ENCODE data around the gene RBFA. TPM values are rescaled to one million over a fixed set of nuclear protein-coding genes. Genes with fewer than 3 reads are reported as not detected.

RBFA gene
- total and polyA plus RNA-seq, 2 donors (not counting 3 experiments of a cell fraction or from before 2014, with no cell fraction given), result 27.4 to 34.8 TPM

DNA sequence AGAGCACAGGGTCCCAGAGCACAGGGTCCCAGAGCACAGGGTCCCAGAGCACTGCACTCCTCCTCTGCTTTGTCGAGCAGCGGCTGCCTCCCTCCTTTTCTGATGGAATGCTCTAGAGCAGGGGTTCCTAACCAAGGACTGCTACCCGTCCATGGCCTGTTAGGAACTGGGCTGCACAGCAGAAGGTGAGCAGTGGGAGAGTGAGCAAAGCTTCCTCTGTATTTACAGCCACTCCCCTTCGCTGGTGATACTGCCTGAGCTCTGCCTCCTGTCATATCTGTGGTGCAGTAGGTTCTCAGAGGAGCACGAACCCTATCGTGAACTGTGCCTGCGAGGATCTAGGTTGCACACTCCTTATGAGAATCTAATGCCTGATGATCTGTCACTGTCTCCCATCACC, 41.7 kb downstream of the RBFA start:
- Histone ChIP-seq H3K79me2 (ENCODE audit: control insufficient read depth, insufficient read depth, low read length) (no peaks in the 10 kb centered on the region), H3K4me1 (ENCODE audit: control insufficient read depth, extremely low read depth, insufficient read depth, low read length) (no peaks in the 10 kb centered on the region), H3K9ac (replicated peaks; ENCODE audit: extremely low read depth, insufficient read depth, low read length) (no peak overlapping the region), H3K27me3 (ENCODE audit: control insufficient read depth in 2 of 2, insufficient read depth in 2 of 2, low read length in 2 of 2) (no peaks in the 10 kb centered on the region), H3K9me3 (replicated peaks; ENCODE audit: control insufficient read depth, insufficient read depth, low read length) (no peaks in the 10 kb centered on the region), H2AFZ (ENCODE audit: low read depth, low read length) (no peak overlapping the region), H3K36me3 (ENCODE audit: control insufficient read depth in 2 of 2, extremely low read depth in 1 of 2, insufficient read depth in 2 of 2, low read length in 2 of 2) (no peaks in the 10 kb centered on the region), H3K9me1 (replicated peaks; ENCODE audit: control insufficient read depth, extremely low read depth, insufficient read depth, low read length) (no peaks in the 10 kb centered on the region), H3K27ac (ENCODE audit: insufficient read depth, low read depth, low read length) (no peak overlapping the region), H4K20me1 (replicated peaks; ENCODE audit: control insufficient read depth, extremely low read depth, insufficient read depth, low read length) (no peaks in the 10 kb centered on the region), H3K4me3 (replicated peaks in 1 of 3; ENCODE audit: insufficient read depth in 1 of 3, low read depth in 1 of 3, low read length in 3 of 3) (no peak overlapping the region), H3K4me2 (ENCODE audit: insufficient read depth, low read length) (no peak overlapping the region)
- TF ChIP-seq, protein P1, sequence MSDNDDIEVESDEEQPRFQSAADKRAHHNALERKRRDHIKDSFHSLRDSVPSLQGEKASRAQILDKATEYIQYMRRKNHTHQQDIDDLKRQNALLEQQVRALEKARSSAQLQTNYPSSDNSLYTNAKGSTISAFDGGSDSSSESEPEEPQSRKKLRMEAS (IDR thresholded peaks at IDR 0.05; ENCODE audit: insufficient read depth, insufficient read length), result no peak
- TF ChIP-seq POLR2AphosphoS5 (IDR thresholded peaks at IDR 0.05; ENCODE audit: insufficient read depth, low read depth, low read length) (no peak), MYC (IDR thresholded peaks at IDR 0.05; ENCODE audit: low read depth, low read length) (no peak), JUN (IDR thresholded peaks at IDR 0.05; ENCODE audit: borderline replicate concordance, insufficient read depth, insufficient read length, low read depth) (no peak), POLR2A (IDR thresholded peaks at IDR 0.05; ENCODE audit: low read depth, low read length) (no peak), FOS (IDR thresholded peaks at IDR 0.05; ENCODE audit: borderline replicate concordance, insufficient read depth, low read length) (no peak), GATA2 (IDR thresholded peaks at IDR 0.05; ENCODE audit: insufficient read depth, insufficient read length, low read depth, low read length) (no peak), EZH2 (IDR thresholded peaks at IDR 0.05; ENCODE audit: borderline replicate concordance, low read depth, low read length, severe bottlenecking) (no peak)
- TF ChIP-seq, protein P2, sequence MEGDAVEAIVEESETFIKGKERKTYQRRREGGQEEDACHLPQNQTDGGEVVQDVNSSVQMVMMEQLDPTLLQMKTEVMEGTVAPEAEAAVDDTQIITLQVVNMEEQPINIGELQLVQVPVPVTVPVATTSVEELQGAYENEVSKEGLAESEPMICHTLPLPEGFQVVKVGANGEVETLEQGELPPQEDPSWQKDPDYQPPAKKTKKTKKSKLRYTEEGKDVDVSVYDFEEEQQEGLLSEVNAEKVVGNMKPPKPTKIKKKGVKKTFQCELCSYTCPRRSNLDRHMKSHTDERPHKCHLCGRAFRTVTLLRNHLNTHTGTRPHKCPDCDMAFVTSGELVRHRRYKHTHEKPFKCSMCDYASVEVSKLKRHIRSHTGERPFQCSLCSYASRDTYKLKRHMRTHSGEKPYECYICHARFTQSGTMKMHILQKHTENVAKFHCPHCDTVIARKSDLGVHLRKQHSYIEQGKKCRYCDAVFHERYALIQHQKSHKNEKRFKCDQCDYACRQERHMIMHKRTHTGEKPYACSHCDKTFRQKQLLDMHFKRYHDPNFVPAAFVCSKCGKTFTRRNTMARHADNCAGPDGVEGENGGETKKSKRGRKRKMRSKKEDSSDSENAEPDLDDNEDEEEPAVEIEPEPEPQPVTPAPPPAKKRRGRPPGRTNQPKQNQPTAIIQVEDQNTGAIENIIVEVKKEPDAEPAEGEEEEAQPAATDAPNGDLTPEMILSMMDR (IDR thresholded peaks at IDR 0.05; ENCODE audit: extremely low read depth in 1 of 2, insufficient read depth in 1 of 2, low read depth in 1 of 2, low read length in 2 of 2), result no peak
- ChIA-PET CTCF (no interaction called here), POLR2A (no interaction called here)
- intact Hi-C loops (cut with micrococcal nuclease) (no loop called here), dilution Hi-C loops (cut with MboI; ENCODE audit: extremely low pct_ligation_motif_present, low sequenced_read_pairs) (no loop called here)
- FAIRE-seq, result no peak
- no TSS peak for BruUV-seq (replicated peaks)
- DNase-seq (ENCODE audit: low read depth, low spot score), result no peak
